Measurements from ENCODE around the gene CLIC1. TPM values are rescaled to one million over a fixed set of nuclear protein-coding genes. Genes with fewer than 3 reads are reported as not detected.

Gene CLIC1
- total RNA-seq, 1 experiment from 2014 or later, result 432 TPM

GRCh38 chr6:31732029-31732428 lies 4.3 kb downstream of the CLIC1 start:
- Histone ChIP-seq H3K27me3 (ENCODE audit: insufficient read depth, low read length) (no peaks in the 10 kb centered on the region), H3K4me1 (ENCODE audit: control insufficient read depth in 1 of 2, insufficient read depth in 2 of 2, low read length in 2 of 2) (peaks cover 18 to 46% of the 10 kb centered on the region in 2 experiments), H3K4me2 (ENCODE audit: low read length) (no peak overlapping the region), H3K9ac (ENCODE audit: low read length) (no peak overlapping the region), H3K4me3 (replicated peaks in 1 of 2; ENCODE audit: low read depth in 1 of 2, low read length in 2 of 2) (no peak overlapping the region), H3K9me3 (ENCODE audit: control insufficient read depth in 1 of 2, insufficient read depth in 1 of 2, low read depth in 1 of 2, low read length in 2 of 2) (no peaks in the 10 kb centered on the region), H3K79me2 (ENCODE audit: insufficient read depth, low read length) (peaks cover 46% of the 10 kb centered on the region), H3K27ac (ENCODE audit: low read depth, low read length) (no peak overlapping the region; the same call in 1 of the 2 replicates), H2AFZ (ENCODE audit: low read depth, low read length, poor library complexity, severe bottlenecking) (no peak overlapping the region), H3K36me3 (ENCODE audit: control insufficient read depth in 1 of 2, insufficient read depth in 2 of 2, low read length in 2 of 2) (peaks cover 25 to 31% of the 10 kb centered on the region in 2 experiments), H4K20me1 (ENCODE audit: insufficient read depth) (no peaks in the 10 kb centered on the region; the same call in 1 of the 2 replicates), H3K9me2 (ENCODE audit: insufficient read depth) (no peaks in the 10 kb centered on the region)
- ATAC-seq (no peak), DNase-seq (ENCODE audit: low read depth, low spot score) (no peak)
- BruUV-seq (replicated peaks), result no TSS peak
- intact Hi-C loops (cut with micrococcal nuclease), result no loop called here
- ChIA-PET CTCF (no interaction called here), RAD21 (ENCODE audit: low non-redundant PET in 1 of 2, low total read pairs in 2 of 2, uncharacterized antibody in 2 of 2, unreplicated experiment in 2 of 2) (no interaction called here), POLR2A (interaction anchor here (1.2 kb wide), 1 partner anchor 10 kb away, joined by 3 read pairs; the partner anchor contains the start of gene LY6G6C)
- TF ChIP-seq EGR1 (IDR thresholded peaks at IDR 0.05; ENCODE audit: low read depth) (no peak), SP1 (IDR thresholded peaks at IDR 0.05; ENCODE audit: low read depth) (no peak), TCF7L2 (IDR thresholded peaks at IDR 0.05; ENCODE audit: borderline replicate concordance, extremely low read depth, insufficient read depth, insufficient read length) (no peak), POLR2AphosphoS5 (IDR thresholded peaks at IDR 0.05; ENCODE audit: low read depth, low read length) (no peak), CBX3 (IDR thresholded peaks at IDR 0.05; ENCODE audit: low read depth) (no peak), EZH2phosphoT487 (IDR thresholded peaks at IDR 0.05; ENCODE audit: borderline replicate concordance) (no peak), ZFX (IDR thresholded peaks at IDR 0.05) (no peak), SIN3A (IDR thresholded peaks at IDR 0.05; ENCODE audit: low read depth) (no peak), ZNF274 (IDR thresholded peaks at IDR 0.05; ENCODE audit: low read depth, low read length) (no peak), POLR2A (IDR thresholded peaks at IDR 0.05; ENCODE audit: borderline replicate concordance, extremely low read depth, insufficient read depth, insufficient read length) (no peak), FOSL1 (IDR thresholded peaks at IDR 0.05; ENCODE audit: low read depth) (no peak), JUND (IDR thresholded peaks at IDR 0.05) (no peak), YY1 (IDR thresholded peaks at IDR 0.05; ENCODE audit: extremely low read depth, insufficient replicate concordance, low read depth, low read length) (no peak)
- TF ChIP-seq, protein P1, sequence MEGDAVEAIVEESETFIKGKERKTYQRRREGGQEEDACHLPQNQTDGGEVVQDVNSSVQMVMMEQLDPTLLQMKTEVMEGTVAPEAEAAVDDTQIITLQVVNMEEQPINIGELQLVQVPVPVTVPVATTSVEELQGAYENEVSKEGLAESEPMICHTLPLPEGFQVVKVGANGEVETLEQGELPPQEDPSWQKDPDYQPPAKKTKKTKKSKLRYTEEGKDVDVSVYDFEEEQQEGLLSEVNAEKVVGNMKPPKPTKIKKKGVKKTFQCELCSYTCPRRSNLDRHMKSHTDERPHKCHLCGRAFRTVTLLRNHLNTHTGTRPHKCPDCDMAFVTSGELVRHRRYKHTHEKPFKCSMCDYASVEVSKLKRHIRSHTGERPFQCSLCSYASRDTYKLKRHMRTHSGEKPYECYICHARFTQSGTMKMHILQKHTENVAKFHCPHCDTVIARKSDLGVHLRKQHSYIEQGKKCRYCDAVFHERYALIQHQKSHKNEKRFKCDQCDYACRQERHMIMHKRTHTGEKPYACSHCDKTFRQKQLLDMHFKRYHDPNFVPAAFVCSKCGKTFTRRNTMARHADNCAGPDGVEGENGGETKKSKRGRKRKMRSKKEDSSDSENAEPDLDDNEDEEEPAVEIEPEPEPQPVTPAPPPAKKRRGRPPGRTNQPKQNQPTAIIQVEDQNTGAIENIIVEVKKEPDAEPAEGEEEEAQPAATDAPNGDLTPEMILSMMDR (IDR thresholded peaks at IDR 0.05 in 2 of 3, conservative IDR thresholded peaks at IDR 0.05 in 1 of 3; ENCODE audit: borderline replicate concordance in 1 of 3, insufficient read depth in 1 of 3, low read depth in 2 of 3, low read length in 2 of 3), result no peak
- TF ChIP-seq, protein P2, sequence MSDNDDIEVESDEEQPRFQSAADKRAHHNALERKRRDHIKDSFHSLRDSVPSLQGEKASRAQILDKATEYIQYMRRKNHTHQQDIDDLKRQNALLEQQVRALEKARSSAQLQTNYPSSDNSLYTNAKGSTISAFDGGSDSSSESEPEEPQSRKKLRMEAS (IDR thresholded peaks at IDR 0.05), result no peak
- TF ChIP-seq, protein P3, sequence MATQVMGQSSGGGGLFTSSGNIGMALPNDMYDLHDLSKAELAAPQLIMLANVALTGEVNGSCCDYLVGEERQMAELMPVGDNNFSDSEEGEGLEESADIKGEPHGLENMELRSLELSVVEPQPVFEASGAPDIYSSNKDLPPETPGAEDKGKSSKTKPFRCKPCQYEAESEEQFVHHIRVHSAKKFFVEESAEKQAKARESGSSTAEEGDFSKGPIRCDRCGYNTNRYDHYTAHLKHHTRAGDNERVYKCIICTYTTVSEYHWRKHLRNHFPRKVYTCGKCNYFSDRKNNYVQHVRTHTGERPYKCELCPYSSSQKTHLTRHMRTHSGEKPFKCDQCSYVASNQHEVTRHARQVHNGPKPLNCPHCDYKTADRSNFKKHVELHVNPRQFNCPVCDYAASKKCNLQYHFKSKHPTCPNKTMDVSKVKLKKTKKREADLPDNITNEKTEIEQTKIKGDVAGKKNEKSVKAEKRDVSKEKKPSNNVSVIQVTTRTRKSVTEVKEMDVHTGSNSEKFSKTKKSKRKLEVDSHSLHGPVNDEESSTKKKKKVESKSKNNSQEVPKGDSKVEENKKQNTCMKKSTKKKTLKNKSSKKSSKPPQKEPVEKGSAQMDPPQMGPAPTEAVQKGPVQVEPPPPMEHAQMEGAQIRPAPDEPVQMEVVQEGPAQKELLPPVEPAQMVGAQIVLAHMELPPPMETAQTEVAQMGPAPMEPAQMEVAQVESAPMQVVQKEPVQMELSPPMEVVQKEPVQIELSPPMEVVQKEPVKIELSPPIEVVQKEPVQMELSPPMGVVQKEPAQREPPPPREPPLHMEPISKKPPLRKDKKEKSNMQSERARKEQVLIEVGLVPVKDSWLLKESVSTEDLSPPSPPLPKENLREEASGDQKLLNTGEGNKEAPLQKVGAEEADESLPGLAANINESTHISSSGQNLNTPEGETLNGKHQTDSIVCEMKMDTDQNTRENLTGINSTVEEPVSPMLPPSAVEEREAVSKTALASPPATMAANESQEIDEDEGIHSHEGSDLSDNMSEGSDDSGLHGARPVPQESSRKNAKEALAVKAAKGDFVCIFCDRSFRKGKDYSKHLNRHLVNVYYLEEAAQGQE (IDR thresholded peaks at IDR 0.05; ENCODE audit: low read depth), result no peak

All from HCT116 (cell line).